Measurements from ENCODE around the gene AP3S2.
"Not testable (repeated sequence)": the region's sequence is repeated elsewhere in the genome, so short reads cannot be mapped to it uniquely, and the experiment has no call there.

Gene AP3S2

GRCh38 chr15:89797678-89798201 is 96.1 kb downstream of the AP3S2 start:
- no peak for DNase-seq

- no peak for DNase-seq
Observed at GRCh38 chr15:89795996-89796395, 97.8 kb downstream of the AP3S2 start.

GRCh38 chr15:89794627-89795241 is 99.1 kb downstream of the AP3S2 start:
- DNase-seq = no peak

- DNase-seq = no peak
Observed at GRCh38 chr15:89792106-89792805, 101.5 kb downstream of the AP3S2 start.

- DNase-seq = no peak
Observed at GRCh38 chr15:89790661-89791060, 103.1 kb downstream of the AP3S2 start.

- DNase-seq = no peak
Observed at GRCh38 chr15:89790206-89790605, 103.6 kb downstream of the AP3S2 start.

GRCh38 chr15:89788585-89788984 is 105.2 kb downstream of the AP3S2 start:
- DNase-seq = not testable (repeated sequence)

GRCh38 chr15:89787944-89788343 is 105.8 kb downstream of the AP3S2 start:
- DNase-seq = no peak

- DNase-seq = no peak
Observed at GRCh38 chr15:89785774-89786140, 108.0 kb downstream of the AP3S2 start.

- DNase-seq = no peak
Observed at GRCh38 chr15:89785064-89785773, 108.6 kb downstream of the AP3S2 start.

GRCh38 chr15:89784686-89784960 is 109.2 kb downstream of the AP3S2 start:
- DNase-seq = no peak

- no peak for DNase-seq
Observed at GRCh38 chr15:89783861-89784685, 109.7 kb downstream of the AP3S2 start.

GRCh38 chr15:89783111-89783860 is 110.5 kb downstream of the AP3S2 start:
- DNase-seq = peak; percentile 30

- not testable (repeated sequence) for DNase-seq
Observed at GRCh38 chr15:89782619-89782950, 111.2 kb downstream of the AP3S2 start.

- no peak for DNase-seq
Observed at GRCh38 chr15:89781891-89782618, 111.7 kb downstream of the AP3S2 start.

- DNase-seq = no peak
Observed at GRCh38 chr15:89781055-89781454, 112.7 kb downstream of the AP3S2 start.

- no peak for DNase-seq
Observed at GRCh38 chr15:89780601-89781000, 113.2 kb downstream of the AP3S2 start.
